NCI-H146 treated with DMSO at 0.1 percent for 48 hours (cell line): ENCODE measurements around the gene ESR1.
A peak's percentile ranks its signal among the peaks of the same experiment; 100 is the strongest.

Experiments
- DNase-seq: peaks from one replicate; lab custom pipeline; 2025; ENCODE audit not compliant: unreplicated experiment; lab: John Stamatoyannopoulos, UW

Gene ESR1

GRCh38 chr6:151807513-151808370 is at the start of gene ESR1:
TSS of gene ESR1 (plus strand) at chr6:151807682. CDS start at chr6:151807913, 231 bp downstream.
- peak; percentile 13 for DNase-seq

- DNase-seq = no peak
Measured at GRCh38 chr6:151760486-151760885, 47.0 kb upstream of the ESR1 start.

- no peak for DNase-seq
Measured at GRCh38 chr6:151761851-151762250, 45.6 kb upstream of the ESR1 start.

- no peak for DNase-seq
Measured at GRCh38 chr6:151762817-151763216, 44.7 kb upstream of the ESR1 start.

GRCh38 chr6:151763303-151763702 is 44.2 kb upstream of the ESR1 start:
- no peak for DNase-seq

GRCh38 chr6:151763938-151764680 is 43.4 kb upstream of the ESR1 start:
- peak; percentile 32 for DNase-seq

- peak; percentile 46 for DNase-seq
Measured at GRCh38 chr6:151765444-151765886, 42.0 kb upstream of the ESR1 start.

GRCh38 chr6:151772446-151772845 is 35.0 kb upstream of the ESR1 start:
- no peak for DNase-seq

GRCh38 chr6:151773382-151773781 is 34.1 kb upstream of the ESR1 start:
- DNase-seq = no peak

- no peak for DNase-seq
Measured at GRCh38 chr6:151782560-151782959, 24.9 kb upstream of the ESR1 start.

- DNase-seq = no peak
Measured at GRCh38 chr6:151783692-151784091, 23.8 kb upstream of the ESR1 start.

- DNase-seq = no peak
Measured at GRCh38 chr6:151784441-151785214, 22.9 kb upstream of the ESR1 start.

- DNase-seq = no peak
Measured at GRCh38 chr6:151796842-151797530, 10.5 kb upstream of the ESR1 start.

- DNase-seq = no peak
Measured at GRCh38 chr6:151803743-151804142, 3.7 kb upstream of the ESR1 start.

GRCh38 chr6:151804585-151805285 is 2.7 kb upstream of the ESR1 start:
- DNase-seq = no peak

- DNase-seq = no peak
Measured at GRCh38 chr6:151805286-151805840, 2.1 kb upstream of the ESR1 start.

GRCh38 chr6:151806757-151807512 is 547 bp upstream of the ESR1 start:
- no peak for DNase-seq

GRCh38 chr6:151808371-151809241 is 1.1 kb downstream of the ESR1 start:
- no peak for DNase-seq
